Muscle of back (tissue), 11 donors: ENCODE data around the gene EHBP1. TPM values are rescaled to one million over a fixed set of nuclear protein-coding genes. Genes with fewer than 3 reads are reported as not detected.
"Not testable (repeated sequence)": the region's sequence is repeated elsewhere in the genome, so short reads cannot be mapped to it uniquely, and the experiment has no call there.

Experiments used
- DNase-seq, 3 donors: peaks; one replicate each; pipeline versions ENCODE4 v3.0.0 to v3.0.0-alpha.2; 2013
- polyA plus RNA-seq, 10 donors: library from polyadenylated mRNA; unstranded; fragments of 120-200 nt; gene quantifications; one replicate each; pipeline ENCODE4 v1.2.1, GENCODE V29; 2013; ENCODE audit not compliant: insufficient read length in 10 of 10

The EHBP1 gene
- polyA plus RNA-seq, 10 donors = 24.7 to 41.5 (median 29.7) TPM

GRCh38 chr2:63058921-63059792 lies 353.6 kb downstream of the EHBP1 start:
- peak in 1 of 3 donors; percentile 76 for DNase-seq

DNA sequence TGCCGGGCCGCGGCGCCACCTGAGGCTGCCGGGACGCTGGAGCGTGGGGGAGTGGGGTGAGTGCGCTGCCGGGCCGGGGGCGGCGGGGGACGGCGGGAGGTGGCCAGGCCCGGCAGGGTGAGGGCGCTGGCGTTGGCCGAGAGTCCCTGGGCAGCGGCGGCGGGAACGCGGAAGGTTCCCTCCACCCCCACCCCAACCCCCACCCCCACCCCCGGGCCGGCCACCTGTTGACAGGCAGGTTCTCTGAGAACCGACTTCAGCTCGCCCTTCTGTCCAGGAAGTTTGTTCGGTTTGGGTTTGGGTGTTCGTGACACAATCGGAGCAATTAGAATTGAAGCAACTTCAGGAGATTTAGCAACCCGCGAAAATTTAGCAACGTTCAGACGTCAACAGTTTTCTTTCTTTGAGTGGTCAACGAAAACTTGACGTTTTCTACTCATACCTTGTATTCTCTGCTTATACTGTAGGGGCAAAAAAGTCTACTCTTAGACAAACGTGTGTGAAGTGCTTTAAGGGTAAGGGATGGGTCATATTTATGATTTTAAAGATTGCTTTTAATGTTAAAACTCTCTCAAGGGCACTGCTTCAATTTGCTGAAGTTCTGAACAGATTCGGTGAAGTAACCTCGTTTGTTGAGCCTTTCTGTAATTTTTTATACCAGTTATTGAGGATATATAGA lies 354.4 kb downstream of the EHBP1 start:
- DNase-seq = peak in 1 of 3 donors; percentile 84

DNA sequence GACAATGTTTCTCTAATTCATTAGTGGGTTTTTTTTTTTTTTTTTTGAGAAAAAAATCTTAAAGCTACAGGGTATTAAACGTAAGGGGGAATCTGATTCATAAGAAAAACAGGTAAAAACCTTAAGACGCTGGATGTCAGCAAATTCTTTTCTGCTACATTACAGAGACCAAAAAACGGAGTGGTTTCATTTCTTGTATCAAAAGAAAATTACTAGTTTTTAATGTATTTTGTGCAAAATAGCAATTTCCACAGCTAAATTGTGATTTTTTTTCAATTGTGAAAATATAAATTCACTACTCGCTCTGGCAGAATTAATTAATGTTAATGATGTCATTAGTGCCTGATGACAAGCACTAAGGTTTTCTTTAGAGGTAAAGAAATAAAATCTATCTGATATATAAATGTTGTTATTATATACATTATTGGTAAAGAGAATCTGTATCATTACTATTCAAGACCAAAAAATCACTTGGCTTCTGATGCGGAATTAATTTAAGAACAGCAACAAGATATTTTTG lies 355.0 kb downstream of the EHBP1 start:
- no peak for DNase-seq

DNA sequence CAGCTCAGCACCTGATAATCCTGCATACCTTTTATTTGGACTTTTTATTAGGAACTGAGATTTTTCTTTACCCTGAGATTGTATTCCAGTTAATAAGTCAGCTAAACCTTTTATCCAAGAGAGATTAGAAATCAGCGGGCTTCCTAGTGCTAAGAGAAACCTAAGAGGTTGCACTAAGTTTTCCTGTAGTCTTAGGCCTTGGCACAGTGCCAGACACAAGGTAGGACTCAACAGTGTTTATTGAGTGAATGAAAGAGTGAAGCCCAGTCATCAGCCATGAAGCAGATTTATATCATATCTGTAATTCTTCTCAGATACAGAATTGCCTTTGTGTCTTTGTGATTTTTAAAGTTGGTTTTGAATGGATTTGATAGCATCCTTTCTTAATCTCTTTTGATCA lies 358.7 kb downstream of the EHBP1 start:
- DNase-seq = no peak

- DNase-seq = no peak
These were observed 359.1 kb downstream of the EHBP1 start for GRCh38 chr2:63064661-63065060.

DNA sequence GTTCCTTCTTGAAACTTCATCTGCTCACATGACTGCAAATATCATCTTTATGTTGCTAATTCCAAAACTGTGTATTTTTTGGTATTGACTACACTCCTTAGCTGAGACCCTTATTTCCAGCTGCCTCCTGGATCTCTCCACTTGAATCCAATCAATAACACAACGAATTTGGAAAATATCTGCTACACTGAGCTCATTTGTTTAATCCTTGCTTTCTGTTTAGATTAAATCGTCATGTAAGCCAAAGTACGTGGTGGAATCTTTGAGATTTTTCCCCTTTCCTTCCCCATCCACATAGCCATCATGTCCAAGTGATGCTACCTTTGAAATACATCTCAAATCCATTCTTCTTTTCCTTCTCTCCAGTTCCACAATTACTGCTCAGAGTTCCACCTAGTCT lies 360.8 kb downstream of the EHBP1 start:
- DNase-seq = peak in 1 of 3 donors; percentile 4

GRCh38 chr2:63066838-63067237 lies 361.3 kb downstream of the EHBP1 start:
- DNase-seq = no peak

DNA sequence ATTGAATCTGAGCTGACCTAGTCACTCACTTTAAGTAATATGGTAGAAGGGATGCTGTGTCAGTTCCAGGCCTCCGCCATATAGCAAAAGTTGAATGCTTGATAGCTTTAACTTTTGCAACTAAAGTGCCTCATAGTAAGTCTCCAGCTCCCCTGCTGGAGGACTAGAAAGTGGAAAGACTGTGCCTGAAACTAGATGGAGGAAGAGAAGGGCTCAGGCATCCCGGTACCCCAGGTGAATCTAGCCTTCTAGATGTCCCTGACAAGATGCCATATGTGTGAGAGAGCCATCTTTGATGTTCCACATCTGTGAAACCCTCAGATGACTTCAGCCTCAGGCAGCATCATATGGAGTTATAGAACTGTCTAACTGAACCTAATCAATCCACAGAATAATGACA lies 366.2 kb downstream of the EHBP1 start:
- DNase-seq = no peak

GRCh38 chr2:63073994-63074393 lies 368.5 kb downstream of the EHBP1 start:
- DNase-seq = no peak

DNA sequence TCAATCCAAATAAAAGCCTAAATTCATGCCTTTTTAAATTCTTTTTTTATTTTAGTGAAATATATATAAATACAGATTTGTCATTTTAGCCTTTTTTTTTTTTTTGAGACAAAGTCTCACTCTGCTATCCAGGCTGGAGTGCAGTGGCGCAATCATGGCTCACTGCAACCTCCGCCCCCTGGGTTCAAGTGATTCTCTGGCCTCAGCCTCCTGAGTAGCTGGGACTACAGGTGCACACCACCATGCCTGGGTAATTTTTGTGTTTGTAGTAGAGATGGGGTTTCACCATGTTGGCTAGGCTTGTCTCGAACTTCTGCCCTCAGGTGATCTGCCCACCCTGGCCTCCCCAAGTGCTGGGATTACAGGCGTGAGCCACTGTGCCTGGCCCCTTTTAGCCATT lies 368.9 kb downstream of the EHBP1 start:
- not testable (repeated sequence) for DNase-seq

GRCh38 chr2:63078852-63079606 lies 373.5 kb downstream of the EHBP1 start:
- no peak for DNase-seq

DNA sequence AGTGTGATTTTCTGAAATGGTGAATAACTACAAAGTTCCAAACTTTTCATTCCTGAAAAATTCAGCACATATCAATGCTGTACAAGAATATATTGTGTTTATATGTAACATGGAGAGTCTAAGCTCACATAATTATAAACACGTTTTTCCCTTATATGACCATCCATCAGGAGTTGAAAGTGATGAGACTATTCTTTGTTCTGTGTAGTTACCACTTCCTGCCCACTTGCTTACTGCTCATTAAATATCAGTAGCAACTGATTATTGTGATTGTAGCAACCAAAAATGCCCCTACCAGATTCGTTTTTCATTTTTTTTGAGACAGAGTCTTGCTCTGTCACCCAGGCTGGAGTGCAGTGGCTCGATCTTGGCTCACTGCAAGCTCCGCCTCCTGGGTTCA lies 375.9 kb downstream of the EHBP1 start:
- no peak for DNase-seq

GRCh38 chr2:63086687-63087086 lies 381.2 kb downstream of the EHBP1 start:
- no peak for DNase-seq

DNA sequence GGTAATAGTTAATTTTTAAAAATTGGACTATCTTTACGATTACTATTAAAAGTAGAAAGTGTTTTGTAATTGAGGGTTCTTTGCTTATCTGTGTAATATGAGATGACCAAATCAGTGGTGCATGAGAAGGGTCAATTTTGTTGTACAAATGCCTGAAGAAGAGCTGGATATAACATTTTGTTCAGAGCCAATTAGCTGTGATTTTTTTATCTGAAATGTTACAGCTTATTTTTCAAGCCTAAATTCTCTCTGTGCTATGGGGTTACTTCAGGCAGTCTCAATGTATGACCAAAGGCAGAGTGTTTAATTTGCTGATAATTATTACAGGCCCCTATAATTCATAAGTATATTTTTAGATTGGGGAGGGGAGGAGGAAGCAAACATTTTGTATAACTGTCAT lies 386.9 kb downstream of the EHBP1 start:
- no peak for DNase-seq

DNA sequence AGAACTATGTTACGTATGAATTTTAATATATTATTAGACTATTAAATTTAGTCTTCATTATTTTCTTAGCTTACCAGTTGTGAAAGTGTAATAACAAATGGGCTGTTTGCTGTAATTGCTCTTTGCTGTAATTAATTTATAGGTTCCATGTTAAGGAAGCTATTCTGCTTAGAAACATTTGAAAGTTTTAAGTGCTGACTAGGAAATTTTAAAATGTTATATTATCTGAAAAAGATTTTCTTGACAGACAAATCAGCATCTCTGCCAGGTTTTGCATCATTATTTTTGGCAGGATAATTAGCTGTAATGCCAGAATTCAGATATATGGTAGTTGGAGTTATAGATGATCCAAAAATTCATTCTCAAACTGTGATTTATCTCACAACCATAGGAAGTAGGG lies 387.3 kb downstream of the EHBP1 start:
- peak in 1 of 3 donors; percentile 2 for DNase-seq

- peak in 1 of 3 donors; percentile 0 for DNase-seq
These were observed 388.0 kb downstream of the EHBP1 start for GRCh38 chr2:63093502-63093901.

Other genes starting within 250 kb of the EHBP1 start
- gene TMEM17, start 199.5 kb upstream of the EHBP1 start, polyA plus RNA-seq = 1 to 10 TPM; 1.2 to 3.0 (median 1.7) TPM